ENCODE results near the gene IFITM10.

The IFITM10 gene

GRCh38 chr11:1761857-1762536 lies 11.6 kb upstream of the IFITM10 start:
- no peak overlapping the region for H3K4me3 ChIP-seq (ENCODE audit: low read depth, low read length)
- no peak for TF ChIP-seq CTCF (IDR thresholded peaks at IDR 0.05; ENCODE audit: low read depth, low read length, missing control alignments)
- DNase-seq (ENCODE audit: low read depth), result no peak

DNA sequence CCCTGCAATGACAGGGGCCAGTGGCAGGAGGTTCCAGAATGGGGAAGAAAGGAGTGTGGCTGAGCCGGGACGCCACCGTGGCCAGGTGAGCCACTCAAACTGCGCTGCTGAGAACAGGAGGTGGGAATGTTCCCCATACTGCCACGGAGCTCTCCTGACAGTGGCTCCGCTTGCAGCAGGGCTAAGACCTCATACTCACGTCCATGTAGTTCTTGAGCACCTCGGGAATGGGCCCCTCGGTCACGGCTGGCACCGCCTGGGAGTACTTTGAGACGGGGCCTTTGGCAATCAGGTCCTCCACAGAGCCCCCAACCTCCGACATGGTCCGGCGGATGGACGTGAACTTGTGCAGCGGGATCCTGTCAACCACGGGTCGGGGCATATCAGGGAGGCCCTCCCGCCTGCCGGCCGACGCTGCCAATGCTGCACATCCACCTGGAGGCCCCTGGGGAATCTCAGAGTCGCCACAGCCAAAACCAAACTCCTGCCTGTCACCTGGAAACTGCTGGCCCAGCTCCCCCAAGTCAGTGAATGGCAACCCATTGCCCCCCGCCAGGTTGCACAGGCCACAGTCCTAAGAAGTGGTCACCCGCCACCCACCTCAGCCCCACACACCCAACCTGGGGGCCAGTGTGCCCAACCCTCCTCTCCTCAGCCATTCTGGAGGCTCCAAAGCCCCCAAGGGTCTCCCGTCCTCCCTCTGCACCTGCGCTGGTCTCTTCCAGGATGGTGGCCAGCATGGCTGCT lies 10.9 kb upstream of the IFITM10 start:
- H3K4me3 ChIP-seq (ENCODE audit: low read depth, low read length), result no peak overlapping the region
- DNase-seq (ENCODE audit: low read depth), result no peak
- no peak for TF ChIP-seq CTCF (IDR thresholded peaks at IDR 0.05; ENCODE audit: low read depth, low read length, missing control alignments)

DNA sequence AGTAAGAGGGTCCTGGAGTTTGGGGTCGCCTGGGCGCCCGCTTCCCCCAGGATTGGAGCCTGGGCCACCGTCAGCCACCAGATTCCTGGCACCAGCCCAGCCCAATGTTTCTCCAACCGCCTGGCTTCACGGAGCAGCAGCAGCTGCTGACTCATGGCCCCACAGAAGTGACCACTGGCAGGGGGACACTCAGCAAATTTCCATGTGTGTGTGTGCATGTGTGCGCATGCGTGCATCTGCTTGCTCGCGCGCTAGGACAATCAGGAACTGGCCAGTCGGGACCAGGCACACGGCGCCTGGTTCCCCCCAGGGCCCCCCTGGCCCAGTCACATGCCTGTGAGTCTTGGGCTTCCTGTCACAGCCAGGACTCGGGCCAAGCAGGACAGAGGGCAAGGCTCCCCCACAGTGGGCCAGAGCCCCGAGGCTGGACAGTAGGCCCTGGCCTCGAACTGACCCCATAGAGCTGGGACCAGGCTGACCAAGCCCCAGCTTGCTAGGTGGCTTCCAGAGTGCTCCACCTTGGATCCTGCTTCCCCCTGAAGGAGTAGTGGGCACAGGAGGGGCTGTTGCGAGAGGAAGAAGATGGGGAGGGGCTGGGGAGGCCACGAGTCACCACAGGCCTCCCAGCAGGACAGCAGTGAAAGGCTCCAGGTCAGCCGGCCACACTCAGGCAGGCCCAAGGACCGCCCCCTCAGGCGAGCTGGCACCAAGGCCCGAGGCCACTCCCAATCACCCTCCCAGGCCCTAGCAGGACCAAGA lies 10.1 kb upstream of the IFITM10 start:
- H3K4me3 ChIP-seq (ENCODE audit: low read depth, low read length), result no peak overlapping the region
- no peak for TF ChIP-seq CTCF (IDR thresholded peaks at IDR 0.05; ENCODE audit: low read depth, low read length, missing control alignments)
- DNase-seq (ENCODE audit: low read depth), result no peak

- no peak for TF ChIP-seq CTCF (IDR thresholded peaks at IDR 0.05; ENCODE audit: low read depth, low read length, missing control alignments)
- no peak overlapping the region for H3K4me3 ChIP-seq (ENCODE audit: low read depth, low read length)
- no peak for DNase-seq (ENCODE audit: low read depth)
Measured at GRCh38 chr11:1759851-1760220, 9.4 kb upstream of the IFITM10 start.

- no peak for DNase-seq (ENCODE audit: low read depth)
- H3K4me3 ChIP-seq (ENCODE audit: low read depth, low read length), result no peak overlapping the region
- TF ChIP-seq CTCF (IDR thresholded peaks at IDR 0.05; ENCODE audit: low read depth, low read length, missing control alignments), result no peak
Measured at GRCh38 chr11:1759151-1759850, 8.9 kb upstream of the IFITM10 start.

- no peak for DNase-seq (ENCODE audit: low read depth)
- no peak for TF ChIP-seq CTCF (IDR thresholded peaks at IDR 0.05; ENCODE audit: low read depth, low read length, missing control alignments)
- H3K4me3 ChIP-seq (ENCODE audit: low read depth, low read length), result no peak overlapping the region
Measured at GRCh38 chr11:1758611-1759150, 8.3 kb upstream of the IFITM10 start.
